Embryonic facial prominence (tissue), 1 donor: ENCODE results near the gene HEG1.
A peak's percentile ranks its signal among the peaks of the same experiment; 100 is the strongest.

ENCODE experiments used
- DNase-seq: peaks from one replicate; pipeline ENCODE4 v3.0.0-alpha.2; 2016; ENCODE audit errors: extremely low spot score

Gene HEG1

GRCh38 chr3:125010393-125010792 is 45.4 kb downstream of the HEG1 start:
- DNase-seq = no peak

DNA sequence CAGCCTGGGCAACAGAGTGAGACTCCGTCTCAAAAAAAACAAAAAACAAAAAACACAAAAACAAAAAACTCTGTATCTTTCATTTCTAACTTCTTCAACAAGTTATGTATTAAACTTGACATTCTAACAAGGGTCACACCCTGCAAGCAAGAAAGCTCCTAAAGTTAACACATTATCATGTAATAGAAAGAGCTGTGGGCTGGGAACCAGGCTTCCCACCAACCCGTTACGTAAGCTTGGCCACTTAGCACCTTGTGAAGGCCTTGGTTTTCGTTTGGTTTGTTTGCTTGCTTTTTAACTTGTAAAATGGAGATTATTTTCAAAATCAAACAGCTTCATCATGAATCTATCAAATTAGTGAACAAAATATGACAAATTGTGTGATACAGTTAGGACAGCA is 47.0 kb downstream of the HEG1 start:
- no peak for DNase-seq

GRCh38 chr3:125006291-125006731 is 49.5 kb downstream of the HEG1 start:
- no peak for DNase-seq

DNA sequence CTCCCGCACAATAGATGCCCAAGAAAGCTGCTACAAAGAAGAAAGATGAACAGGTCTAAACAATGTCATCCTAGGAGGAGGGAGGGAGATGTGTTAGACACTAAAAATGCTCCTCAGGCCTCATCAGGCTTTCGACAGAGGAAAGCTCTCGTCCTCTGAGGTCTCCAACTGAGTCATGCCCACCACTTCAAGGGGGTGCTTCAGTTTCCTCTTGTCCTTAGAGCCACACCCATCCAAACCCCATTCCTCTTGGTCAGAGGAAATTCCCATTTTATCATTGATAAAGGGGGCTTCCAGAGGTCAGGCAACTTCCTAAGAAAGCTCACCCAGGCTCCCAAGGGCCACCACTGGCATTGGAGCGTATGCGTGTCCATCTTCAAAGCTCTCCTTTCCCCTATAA is 50.1 kb downstream of the HEG1 start:
- DNase-seq = no peak

DNA sequence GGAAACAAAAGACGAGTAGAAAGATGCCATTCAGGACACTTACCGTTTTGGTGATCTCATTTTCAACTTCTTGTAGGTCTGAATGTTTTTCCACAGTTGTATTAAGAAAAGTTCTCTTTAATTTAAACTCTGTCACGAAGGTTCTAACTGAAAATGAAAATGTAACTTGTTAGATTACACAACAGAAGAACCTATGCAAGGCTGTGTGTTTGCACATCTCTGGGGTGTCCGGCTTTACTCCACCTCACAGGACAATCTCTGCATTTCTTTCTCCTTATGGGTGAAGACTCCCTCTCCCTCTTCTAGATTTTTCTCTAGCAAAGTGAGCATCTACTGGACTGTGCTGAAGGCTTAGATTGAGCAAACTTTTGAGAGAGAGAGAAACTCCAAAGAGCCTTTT is 50.6 kb downstream of the HEG1 start:
- no peak for DNase-seq

- no peak for DNase-seq
Observed at GRCh38 chr3:125003859-125004595, 51.8 kb downstream of the HEG1 start.

GRCh38 chr3:125003369-125003853 is 52.4 kb downstream of the HEG1 start:
- DNase-seq = no peak

DNA sequence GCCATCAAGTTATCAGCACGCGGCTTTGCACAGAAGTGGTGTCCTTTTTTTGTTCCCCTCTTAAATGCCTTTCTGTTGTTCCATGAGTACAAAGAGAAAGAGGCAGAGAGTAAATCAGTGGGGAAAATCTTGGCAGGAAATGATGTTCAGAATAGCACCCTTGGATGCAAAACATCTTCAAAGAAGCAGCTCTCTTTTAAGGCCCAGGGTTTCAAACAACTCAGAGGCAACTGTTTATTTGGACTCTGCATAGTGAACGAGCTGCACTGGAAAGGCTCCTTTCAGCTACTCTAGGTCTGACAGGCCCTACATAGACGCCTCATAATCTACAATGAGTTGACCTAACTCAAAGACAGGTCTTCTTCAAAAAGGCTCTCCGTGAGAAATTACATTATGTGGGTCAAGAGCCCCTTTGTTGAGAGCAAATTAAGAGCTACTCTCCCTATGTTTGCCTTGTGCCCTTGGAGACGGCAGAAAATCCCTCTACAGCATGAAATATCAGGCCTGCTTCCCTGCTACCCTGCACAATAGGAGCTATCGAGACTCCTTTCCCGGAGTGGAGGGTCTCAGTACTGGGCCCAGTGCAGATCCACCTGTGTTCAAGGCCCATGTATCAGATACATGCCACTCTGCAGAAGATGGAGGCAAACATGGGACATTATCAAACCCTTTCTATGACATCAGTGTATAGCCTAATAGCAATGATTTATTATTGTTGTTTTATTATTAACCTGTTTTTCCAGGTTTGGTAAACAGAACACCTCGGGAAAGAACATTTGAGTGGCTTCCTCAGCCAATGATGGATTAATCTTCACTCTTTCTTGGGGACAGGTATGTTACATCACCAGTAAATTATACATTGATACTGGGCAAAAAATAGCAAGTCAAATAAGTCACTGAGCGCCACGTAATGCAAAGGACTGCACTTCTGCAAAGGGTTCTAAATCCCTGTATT is 53.1 kb downstream of the HEG1 start:
- DNase-seq = no peak

DNA sequence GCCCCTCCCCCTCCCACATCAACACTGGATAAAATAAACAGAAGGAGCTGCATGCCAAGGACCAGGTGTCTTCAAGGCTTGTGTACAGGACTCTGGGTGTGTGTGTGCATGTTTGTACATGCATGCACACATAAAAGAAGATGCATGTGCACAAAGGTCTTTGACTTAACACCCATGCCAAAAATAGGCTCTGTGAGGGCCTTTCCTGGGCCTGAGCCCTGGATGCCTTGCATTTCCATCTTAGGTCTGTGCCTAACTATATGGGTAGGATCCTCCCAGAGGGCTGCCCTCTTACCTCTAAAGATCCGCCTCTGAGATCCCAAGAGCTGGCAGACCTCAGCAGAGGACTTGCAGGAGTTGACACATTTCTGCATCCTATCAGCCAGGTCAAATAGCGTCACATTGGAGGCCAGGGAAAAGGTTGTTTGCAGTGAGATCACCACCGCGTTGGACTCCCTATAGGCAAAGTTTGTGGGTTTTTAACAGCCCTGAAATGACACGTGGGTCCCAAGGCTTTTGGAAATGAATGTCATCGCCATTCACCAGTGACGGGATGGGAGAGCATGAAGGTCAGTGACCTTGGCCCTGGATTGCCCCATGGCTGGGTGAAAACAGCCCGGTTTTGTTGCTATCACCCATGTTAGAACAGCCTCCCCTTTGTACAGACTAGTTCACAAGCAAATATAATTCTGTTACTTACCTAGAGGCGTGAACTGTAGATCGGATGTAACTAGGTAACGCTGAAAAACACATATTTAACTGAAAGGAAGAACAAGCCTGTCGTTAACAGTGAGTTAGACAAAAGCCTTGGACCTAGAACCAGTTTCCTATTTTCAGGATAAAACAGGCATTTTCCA is 54.0 kb downstream of the HEG1 start:
- DNase-seq = no peak

- DNase-seq = no peak
Observed at GRCh38 chr3:125000661-125001060, 55.1 kb downstream of the HEG1 start.

DNA sequence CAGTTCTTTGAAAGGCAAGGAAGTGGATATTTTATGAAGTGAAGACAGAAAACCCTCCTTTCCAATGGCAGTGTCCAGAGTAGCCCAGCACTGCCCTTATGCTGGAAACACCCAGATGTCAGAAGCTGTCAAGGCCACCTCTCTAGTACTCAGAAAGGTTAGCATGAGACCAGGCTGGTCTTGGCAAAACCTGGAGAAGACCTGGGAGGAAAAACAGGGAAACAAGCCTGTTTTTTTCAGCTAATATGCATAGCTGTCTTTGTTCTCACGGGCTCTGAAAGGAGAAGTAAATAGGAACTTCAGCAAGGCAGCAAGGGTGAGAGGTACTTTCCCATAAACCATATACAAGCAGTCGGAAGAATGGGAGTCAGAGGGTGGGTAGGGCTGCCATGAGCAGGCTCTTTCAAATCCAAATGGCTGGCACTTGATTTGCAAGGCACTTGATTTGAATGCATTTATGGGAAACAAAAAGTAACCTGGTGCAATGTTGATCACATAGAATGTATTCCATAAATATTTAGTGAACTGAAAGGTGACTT is 55.8 kb downstream of the HEG1 start:
- no peak for DNase-seq

DNA sequence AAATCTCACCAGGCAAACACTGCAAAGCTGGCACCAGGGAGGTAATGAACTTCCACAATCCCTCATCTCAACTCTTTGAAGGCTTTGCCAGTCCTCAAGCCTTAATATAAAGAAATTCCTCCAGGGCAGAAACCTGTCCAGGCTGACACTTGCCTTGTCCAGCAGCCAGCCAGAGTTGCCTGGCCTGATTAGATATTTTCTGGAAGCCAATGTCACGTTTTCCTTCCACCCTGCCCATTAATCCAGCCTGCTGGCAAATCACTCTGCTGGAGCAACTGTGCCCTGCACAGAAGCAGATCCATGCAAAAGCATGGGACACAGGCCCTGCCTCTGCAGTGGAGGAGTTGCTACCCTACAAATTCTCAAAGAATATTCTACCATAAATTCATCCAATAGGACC is 56.5 kb downstream of the HEG1 start:
- DNase-seq = no peak

GRCh38 chr3:124998247-124998630 is 57.6 kb downstream of the HEG1 start:
- no peak for DNase-seq

- no peak for DNase-seq
Observed at GRCh38 chr3:124997303-124998246, 58.2 kb downstream of the HEG1 start.

DNA sequence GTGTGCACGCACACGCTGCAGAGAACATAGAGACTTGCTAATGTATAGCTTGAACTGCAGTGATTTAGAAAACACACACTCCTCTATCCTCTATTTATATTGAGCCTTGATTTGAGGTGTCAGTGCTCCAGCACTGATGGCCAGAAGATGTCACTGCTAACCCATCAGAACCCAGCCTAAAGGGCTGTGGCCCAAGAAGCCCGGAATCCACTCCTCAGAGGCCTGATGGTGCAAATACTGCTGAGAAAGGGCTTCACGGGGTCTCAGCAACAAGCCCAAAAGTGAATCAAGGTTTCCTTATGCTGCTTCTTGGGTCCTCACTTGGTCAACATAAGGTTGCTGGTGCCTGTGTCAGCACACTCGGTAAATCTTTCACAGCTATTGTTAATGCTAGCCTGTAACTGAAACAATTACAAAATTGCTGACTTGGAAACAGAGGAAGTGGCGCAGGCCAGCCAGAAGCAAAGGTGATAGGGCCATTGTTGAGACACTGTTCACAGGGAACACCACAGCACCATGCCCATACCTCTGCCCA is 60.3 kb downstream of the HEG1 start:
- DNase-seq = peak; percentile 38

- DNase-seq = no peak
Observed at GRCh38 chr3:124993466-124993865, 62.3 kb downstream of the HEG1 start.

- DNase-seq = no peak
Observed at GRCh38 chr3:124992041-124992440, 63.8 kb downstream of the HEG1 start.

DNA sequence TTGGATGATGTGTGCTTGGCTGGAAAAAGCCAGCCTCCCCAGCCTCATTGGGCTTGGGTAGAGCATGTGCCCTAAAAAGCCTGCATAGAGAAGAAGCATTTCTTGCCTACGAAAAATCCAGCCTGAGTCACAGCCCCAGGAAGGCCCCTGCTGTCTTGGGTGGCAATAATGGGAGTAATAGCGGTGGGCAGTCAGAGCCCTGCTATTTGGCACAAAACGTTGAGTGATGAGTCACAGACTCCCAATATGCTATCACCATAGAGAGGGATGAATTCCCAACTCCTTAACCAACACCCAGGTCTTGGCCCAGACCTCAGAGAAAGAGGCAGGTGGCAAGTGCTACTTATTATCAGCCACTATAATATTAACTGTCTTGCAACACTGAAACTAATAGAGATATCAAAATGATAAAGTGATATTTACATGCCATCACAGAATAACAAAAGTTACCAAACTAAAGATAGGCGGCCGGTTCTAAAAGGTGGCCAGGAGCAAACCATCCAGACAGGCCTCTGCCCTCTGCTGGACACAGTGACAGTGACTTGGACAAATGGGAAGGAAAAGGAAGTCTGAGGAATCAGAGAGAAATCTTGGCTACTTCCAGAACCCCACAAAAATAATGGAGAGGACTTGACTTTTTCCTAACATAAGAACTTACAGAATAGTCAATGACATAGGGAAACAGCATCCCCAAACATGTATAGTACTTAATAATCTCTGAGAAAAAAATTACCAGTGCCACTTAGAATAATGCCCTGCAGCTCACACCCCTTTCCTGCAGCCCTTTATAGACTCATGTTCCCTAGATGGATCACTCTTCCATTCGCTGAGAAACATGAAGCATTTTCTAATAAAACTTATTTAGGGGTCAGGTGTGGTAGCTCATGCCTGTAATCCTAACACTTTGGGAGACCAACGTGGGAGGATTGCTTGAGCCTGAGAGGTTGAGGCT is 69.3 kb downstream of the HEG1 start:
- no peak for DNase-seq

- DNase-seq = no peak
Observed at GRCh38 chr3:124985349-124985748, 70.4 kb downstream of the HEG1 start.
